HG02642 (cell line): ENCODE measurements around the gene NINJ1.
A peak's percentile ranks its signal among the peaks of the same experiment; 100 is the strongest.
"Not testable (repeated sequence)": the region's sequence is repeated elsewhere in the genome, so short reads cannot be mapped to it uniquely, and the experiment has no call there.

Experiments used
- ATAC-seq: cut with Tn5 transposase; IDR thresholded peaks from one replicate; pipeline ENCODE4 v1.9.1; 2021; ENCODE audit warnings: mild to moderate bottlenecking; ENCODE audit not compliant: unreplicated experiment, poor library complexity

Gene NINJ1

GRCh38 chr9:93110311-93110855 lies 23.7 kb downstream of the NINJ1 start:
- no peak for ATAC-seq

GRCh38 chr9:93108291-93109041 lies 25.6 kb downstream of the NINJ1 start:
- ATAC-seq: no peak

- ATAC-seq: no peak
Observed at GRCh38 chr9:93107825-93108161, 26.3 kb downstream of the NINJ1 start.

GRCh38 chr9:93107151-93107824 lies 26.8 kb downstream of the NINJ1 start:
- ATAC-seq: no peak

DNA sequence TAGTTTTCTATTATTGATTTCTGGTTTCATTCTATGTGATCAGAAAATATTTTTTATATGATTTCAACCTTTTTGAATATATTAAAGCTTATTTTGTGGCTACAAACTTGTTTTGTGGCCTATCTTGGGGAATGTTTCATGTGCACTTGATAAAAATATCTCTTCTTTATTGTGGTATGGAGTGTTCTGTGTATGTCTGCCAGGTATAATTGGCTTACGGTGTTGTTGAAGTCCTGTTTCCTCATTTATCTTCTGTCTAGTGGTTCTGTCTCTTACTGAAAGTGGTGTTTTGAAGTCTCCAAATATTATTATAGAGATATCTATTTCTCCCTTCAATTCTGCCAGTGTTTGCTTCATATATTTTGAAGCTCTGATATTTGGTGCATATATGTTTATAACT lies 28.4 kb downstream of the NINJ1 start:
- ATAC-seq: no peak

DNA sequence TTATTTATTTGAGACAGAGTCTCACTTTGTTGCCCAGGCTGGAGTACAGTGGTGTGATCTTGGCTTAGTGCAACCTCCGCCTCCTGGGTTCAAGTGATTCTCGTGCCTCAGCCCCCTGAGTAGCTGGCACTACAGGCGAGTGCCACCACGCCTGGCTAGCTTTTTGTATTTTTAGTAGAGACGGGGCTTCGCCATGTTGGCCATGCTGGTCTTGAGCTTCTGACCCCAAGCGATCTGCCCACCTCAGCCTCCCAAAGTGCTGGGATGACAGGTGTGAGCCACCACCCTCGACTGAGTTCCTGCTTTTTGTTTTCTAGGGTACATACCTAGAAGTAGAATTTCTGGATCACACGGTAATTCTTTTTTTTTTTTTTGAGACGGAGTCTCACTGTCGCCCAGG lies 33.0 kb downstream of the NINJ1 start:
- not testable (repeated sequence) for ATAC-seq

DNA sequence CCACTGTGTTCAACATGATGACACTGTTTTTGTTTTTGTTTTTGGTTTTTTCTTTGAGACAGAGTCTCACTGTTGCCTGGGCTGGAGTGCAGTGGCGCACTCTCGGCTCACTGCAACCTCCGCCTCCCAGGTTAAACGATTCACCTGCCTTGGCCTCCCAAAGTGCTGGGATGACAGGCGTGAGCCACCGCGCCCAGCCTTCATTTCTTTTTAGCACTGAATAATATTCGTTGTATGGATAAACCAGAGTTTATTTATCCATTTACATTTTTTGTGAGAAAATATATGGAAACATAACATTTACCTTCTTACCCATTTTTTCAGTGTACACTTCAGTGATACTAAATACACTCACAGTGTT lies 33.8 kb downstream of the NINJ1 start:
- no peak for ATAC-seq

DNA sequence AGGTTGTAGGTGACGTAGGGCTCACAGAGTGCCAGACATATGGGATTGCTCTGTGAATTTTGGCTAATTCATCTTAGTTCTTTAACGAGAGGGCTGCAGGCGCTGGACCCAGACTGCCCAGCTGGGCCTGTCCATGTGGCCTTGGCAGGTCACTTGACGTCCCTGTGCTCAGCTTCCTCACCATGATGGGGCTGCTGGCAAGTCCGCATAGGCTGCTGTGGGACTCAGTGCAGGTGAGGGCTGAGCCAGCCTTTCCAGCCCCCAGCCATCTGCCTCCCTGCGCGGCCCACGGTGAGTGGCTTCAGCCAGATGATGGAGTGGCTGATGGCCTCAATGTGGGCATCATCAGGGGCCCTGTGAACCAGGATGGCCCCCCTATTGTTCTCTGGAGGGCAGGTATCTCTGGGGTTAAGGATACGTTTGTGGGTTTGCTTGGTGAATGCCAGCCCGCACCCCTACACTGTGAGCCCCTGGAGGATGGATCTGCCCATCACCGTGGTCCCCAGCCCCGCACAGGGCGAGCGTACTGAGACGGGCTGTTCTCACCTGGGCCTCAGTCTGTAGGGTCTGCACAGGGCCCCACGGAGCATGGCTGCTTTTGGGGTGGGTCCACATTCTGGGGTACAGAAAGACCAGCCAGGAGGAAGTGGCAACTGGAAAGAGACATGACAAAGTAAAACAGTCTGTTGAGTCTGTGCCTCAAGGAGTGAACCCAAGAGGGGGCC lies 34.3 kb downstream of the NINJ1 start:
- ATAC-seq: no peak

DNA sequence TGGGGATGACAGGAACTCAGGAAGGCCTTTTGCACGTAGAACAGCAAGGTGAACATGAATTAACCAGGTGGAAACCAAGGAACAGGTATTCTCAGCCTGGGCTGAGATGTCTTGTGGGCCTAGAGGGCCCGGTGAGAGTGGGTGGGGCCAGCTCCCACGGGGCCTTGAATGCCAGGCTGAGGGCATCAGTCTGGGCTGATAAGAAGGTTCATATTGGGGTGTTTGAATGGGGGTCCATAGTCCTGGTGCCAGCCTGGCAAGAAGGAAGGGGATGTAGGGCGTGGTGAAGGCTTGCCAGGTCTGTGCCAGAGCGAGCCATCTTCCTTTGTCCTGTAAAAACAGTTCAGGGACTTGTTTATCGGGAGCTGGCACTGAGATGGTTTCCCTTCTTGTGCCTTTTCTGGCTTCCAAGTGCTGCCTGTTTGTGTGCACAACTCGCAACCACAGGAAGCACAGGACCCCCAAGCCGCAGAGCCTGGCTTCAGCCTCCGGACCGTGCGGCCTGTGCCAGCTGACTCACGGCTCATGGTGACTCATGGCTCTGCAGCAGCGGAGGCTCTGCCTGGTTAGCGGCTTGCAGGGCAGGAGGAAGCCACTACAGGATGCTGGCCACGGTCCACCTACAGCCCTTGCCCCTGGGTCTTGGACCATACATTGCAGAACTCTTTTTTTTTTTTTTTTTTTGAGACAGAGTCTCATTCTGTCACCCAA lies 35.7 kb downstream of the NINJ1 start:
- no peak for ATAC-seq

DNA sequence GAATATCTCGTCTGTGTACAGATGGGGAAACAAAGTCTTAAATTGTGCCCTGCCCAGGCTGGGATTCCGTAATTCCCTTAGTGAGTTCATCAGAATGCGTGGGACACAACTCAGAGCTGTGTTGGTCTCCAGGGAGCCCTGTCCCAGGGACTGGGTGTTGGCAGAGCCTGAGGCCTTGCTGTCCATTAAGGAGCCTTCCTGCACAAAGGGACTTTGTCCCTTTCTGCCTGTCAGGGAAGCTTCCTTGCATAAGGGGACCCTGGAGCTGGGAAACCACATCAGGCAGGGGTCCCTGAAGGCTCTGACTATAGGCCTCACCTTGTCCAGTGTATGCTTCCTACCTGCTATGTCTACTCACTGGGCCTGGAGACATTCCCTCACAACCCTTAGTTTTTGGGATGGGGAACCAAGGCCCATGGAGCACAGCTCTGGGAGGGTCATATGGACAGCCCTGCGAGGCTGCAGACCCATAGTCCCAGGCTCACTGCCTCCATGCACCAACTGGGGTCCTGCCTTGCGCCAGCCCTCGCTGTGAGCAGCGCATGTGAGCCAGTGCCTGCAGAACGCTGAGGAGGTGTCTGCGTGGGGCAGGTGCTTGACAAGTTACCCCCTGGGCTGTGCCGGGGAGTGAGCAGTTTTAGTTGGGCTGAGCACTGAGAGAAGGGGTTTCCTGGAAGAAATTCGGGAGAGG lies 36.4 kb downstream of the NINJ1 start:
- ATAC-seq: no peak

- ATAC-seq: no peak
Observed at GRCh38 chr9:93096811-93097382, 37.2 kb downstream of the NINJ1 start.

DNA sequence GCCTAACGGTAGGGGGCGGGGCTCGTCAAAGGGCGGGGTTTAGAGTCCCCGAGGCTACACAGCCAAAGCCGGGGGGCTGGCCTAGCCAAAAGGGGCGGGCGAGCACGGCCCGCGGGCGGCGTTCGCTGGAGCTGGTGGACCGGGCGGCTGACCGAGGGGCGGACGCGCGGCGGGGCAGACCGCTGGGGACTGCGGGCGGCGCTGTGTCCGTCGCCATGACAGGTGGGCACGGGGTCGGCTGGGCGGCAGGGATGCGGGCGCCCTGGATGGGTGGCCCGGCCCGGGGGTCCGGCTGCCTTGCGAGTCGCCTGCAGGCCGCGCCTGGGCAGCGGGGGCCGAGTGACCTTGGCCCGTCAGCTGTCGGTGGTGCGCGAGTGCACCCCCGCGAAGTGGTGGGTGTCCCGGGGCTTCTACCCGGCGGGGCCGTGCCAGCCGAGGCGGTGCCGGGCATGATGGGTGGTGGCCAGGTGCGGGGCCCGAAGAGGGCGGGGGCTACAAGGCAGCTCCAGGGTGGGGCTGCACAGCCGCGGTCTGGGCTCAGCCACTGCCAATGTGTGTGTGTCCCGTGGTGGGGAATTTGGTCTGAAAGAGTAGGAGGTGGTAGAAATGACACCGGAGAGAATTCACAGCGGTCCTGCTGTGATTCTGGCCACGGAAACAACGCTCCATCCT lies 37.8 kb downstream of the NINJ1 start, which contains the start of gene CARD19:
Gene CARD19 (plus strand): TSS at position 87 of the 672 bp plus-strand sequence. CDS start 129 bp downstream, at position 216.
- ATAC-seq: peak; percentile 22

GRCh38 chr9:93095205-93096130 lies 38.6 kb downstream of the NINJ1 start:
- ATAC-seq: peak; percentile 72

GRCh38 chr9:93094658-93095204 lies 39.3 kb downstream of the NINJ1 start:
- ATAC-seq: no peak

DNA sequence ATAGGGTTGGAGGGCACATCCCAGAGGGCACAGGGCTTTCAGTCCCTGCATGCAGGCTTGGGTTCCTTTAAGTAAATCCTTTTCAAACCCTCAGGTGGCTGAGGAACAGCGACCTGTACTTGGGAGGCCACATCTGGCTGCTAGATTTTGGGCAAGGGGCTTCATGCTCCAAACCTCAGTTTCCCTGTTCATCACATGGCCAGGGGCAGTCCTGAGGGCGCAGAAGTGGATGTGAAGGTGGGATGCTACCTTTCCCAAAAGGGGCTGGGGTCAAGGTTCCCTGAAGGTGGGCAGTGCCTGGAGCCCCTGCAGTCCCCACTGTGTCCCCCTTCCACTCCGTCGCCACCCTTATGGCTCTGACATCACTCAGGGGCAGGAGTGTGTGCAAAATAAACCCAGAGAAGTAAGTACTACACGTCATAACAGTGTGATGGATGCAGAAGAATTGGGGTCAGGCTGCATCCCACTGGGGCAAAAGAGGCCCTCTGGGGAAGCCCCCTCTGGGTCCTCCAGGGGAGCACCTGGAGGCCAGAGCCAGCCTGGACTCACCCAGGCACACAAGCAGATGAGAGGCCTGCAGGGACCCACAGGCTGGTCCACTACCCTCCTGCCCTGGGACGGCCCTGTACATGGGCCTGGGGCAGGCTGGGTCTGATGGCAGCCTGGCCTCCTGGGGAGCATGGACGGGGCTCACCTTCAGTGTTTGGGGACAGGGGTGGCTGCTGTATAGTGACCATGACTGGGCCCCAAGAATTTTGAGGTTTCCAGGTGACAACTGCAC lies 40.0 kb downstream of the NINJ1 start:
- ATAC-seq: no peak

DNA sequence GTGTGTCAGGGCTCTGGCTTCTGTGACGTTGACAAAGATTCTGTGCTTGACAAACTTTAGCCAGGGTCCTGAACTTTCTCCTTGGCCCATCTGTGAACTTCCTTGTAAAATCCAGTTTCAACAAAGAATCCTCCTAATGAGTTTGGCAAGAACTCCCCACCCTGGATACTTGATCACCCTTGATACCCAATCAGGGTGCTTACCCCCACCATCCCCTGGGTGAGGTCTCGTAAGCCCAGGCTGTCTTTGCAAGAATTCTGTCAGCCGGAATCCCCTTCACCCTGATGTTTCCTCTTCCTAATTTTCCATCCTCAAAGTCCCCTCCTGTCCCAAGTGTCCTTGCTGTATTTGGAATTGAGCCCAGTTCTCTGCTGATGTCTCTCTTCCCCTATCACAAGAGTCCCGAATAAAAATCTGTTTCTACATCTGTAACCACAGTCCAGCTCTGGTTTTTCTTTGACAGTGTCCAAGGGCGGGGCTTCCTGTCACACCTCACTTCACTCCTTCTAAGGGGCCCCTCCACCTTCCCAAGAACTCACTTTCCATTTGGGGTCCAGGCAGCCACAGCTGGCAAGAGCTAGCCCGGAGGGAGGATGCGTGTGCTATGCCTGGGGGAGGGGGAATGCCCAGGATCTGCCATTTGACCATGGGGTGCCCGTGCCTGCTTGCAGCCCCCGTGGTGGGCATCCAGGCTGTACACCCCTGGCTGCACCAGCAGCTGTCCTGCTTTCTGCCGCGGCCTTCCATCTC lies 40.7 kb downstream of the NINJ1 start:
- ATAC-seq: no peak
